Prostate gland (tissue), 2 donors: ENCODE results near the gene FRMPD4. TPM values are rescaled to one million over a fixed set of nuclear protein-coding genes. Genes with fewer than 3 reads are reported as not detected.

ENCODE experiments used
- DNase-seq: peaks from one replicate; pipeline ENCODE4 v3.0.0-alpha.2; 2019; ENCODE audit warnings: low spot score
- H3K27ac ChIP-seq, 2 donors: fragments of 200-600 bp; sonication (generic); 2 replicates each; pipeline ENCODE4 v1.5.1; 2017 to 2019
- H3K27me3 ChIP-seq: fragments of 200-600 bp; sonication (generic); replicated peaks from 2 replicates; pipeline ENCODE4 v1.5.1; 2019; ENCODE audit not compliant: insufficient read depth
- H3K36me3 ChIP-seq, 2 donors: fragments of 200-600 bp; sonication (generic); 1 replicate in 1 of 2; 2 replicates in 1 of 2; pipeline versions ENCODE4 v1.5.1 to v1.8.1; 2017 to 2019
- H3K4me1 ChIP-seq: fragments of 200-600 bp; sonication (generic); replicated peaks from 2 replicates; pipeline ENCODE4 v1.5.1; 2019
- H3K4me3 ChIP-seq, 2 donors: fragments of 200-600 bp; sonication (generic); 2 replicates each; pipeline ENCODE4 v1.5.1; 2017 to 2019
- H3K9me3 ChIP-seq: fragments of 200-600 bp; sonication (generic); 2 replicates; pipeline ENCODE4 v1.5.1; 2017
- POLR2A ChIP-seq: fragments of 450-650 bp; IDR thresholded peaks from one replicate; pipeline ENCODE4 v1.6.1; 2016; ENCODE audit warnings: antibody characterized with exemption, mild to moderate bottlenecking
- POLR2AphosphoS5 ChIP-seq: sonication (generic); formaldehyde crosslinking; IDR thresholded peaks from one replicate; pipeline ENCODE4 v1.6.1; 2017; ENCODE audit warnings: antibody characterized with exemption
- WGBS: methylation state at CpG from one replicate; pipeline ENCODE4 v1.1.5; 2018; 5-methylcytosine and 5-hydroxymethylcytosine counted together
- intact Hi-C: fragments of 100-400 bp; cut with DNase I; formaldehyde crosslinking; loops from one replicate; pipeline ENCODE4 v1.14.2; 2022
- total RNA-seq, 2 donors: library from RNA; depleted of rRNA; stranded (reverse); fragments of >200 nt; gene quantifications; one replicate each; pipeline ENCODE4 v1.1.0, GENCODE V29; 2016
- TF ChIP-seq, protein P1 (sequence below), 4 experiments: fragments of 200-600 bp in 2 of 4; fragments of 450-650 bp in 2 of 4; sonication (generic) in 2 of 4; IDR thresholded peaks; 1 replicate in 3 of 4; 2 replicates in 1 of 4; pipeline ENCODE4 v1.5.1; 2016 to 2019; ENCODE audit warnings: antibody characterized with exemption in 4 of 4, mild to moderate bottlenecking in 2 of 4, moderate library complexity in 2 of 4

Gene FRMPD4
- total RNA-seq, 2 donors from 2014 or later: 0.09 to 1.2 TPM

- Histone ChIP-seq H3K4me1 (no peaks in the 10 kb centered on the region), H3K9me3 (no peaks in the 10 kb centered on the region), H3K27me3 (no peaks in the 10 kb centered on the region), H3K36me3 (no peaks in the 10 kb centered on the region), H3K4me3 (no peak overlapping the region), H3K27ac (no peak overlapping the region)
- DNase-seq: no peak
- WGBS: 75% methylated on average over 2 of the region's 2 CpGs
- no peak for TF ChIP-seq POLR2A
- TF ChIP-seq, protein P1, sequence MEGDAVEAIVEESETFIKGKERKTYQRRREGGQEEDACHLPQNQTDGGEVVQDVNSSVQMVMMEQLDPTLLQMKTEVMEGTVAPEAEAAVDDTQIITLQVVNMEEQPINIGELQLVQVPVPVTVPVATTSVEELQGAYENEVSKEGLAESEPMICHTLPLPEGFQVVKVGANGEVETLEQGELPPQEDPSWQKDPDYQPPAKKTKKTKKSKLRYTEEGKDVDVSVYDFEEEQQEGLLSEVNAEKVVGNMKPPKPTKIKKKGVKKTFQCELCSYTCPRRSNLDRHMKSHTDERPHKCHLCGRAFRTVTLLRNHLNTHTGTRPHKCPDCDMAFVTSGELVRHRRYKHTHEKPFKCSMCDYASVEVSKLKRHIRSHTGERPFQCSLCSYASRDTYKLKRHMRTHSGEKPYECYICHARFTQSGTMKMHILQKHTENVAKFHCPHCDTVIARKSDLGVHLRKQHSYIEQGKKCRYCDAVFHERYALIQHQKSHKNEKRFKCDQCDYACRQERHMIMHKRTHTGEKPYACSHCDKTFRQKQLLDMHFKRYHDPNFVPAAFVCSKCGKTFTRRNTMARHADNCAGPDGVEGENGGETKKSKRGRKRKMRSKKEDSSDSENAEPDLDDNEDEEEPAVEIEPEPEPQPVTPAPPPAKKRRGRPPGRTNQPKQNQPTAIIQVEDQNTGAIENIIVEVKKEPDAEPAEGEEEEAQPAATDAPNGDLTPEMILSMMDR (IDR thresholded peaks at IDR 0.05): no peak
- no peak for TF ChIP-seq POLR2AphosphoS5
- intact Hi-C loops: no loop called here
Measured at GRCh38 chrX:12236156-12236555, 97.9 kb downstream of the FRMPD4 start.

GRCh38 chrX:12237131-12237530 lies 98.9 kb downstream of the FRMPD4 start:
- no peak overlapping the region for H3K27ac ChIP-seq
- TF ChIP-seq, protein P1 (IDR thresholded peaks at IDR 0.05): no peak
- no peak for TF ChIP-seq POLR2A
- TF ChIP-seq POLR2AphosphoS5: no peak
- DNase-seq: no peak
- no peaks in the 10 kb centered on the region for H3K4me1 ChIP-seq
- no peaks in the 10 kb centered on the region for H3K27me3 ChIP-seq
- no peak overlapping the region for H3K4me3 ChIP-seq
- H3K9me3 ChIP-seq: no peaks in the 10 kb centered on the region
- intact Hi-C loops: no loop called here
- no peaks in the 10 kb centered on the region for H3K36me3 ChIP-seq

DNA sequence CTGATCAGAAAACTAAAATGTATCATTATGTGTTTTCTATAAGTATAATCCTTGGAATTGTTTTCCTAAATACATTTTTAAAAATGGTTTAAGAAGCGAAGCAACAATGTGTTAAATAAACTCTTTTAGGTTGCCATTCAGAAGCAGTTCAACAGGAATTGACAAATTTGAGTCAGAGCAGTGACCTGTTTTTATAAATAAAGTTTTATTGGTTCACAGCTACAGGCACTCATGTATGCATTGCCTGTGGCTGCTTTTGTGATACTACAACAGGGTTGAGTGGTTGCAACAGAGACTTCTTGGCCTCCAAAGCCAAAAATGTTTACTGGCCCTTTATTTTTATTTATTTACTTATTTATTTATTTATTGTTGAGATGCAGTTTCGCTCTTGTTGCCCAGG lies 99.5 kb downstream of the FRMPD4 start:
- DNase-seq: no peak
- TF ChIP-seq POLR2A: no peak
- TF ChIP-seq POLR2AphosphoS5: no peak
- TF ChIP-seq, protein P1 (IDR thresholded peaks at IDR 0.05): no peak
- Histone ChIP-seq H3K4me3 (no peak overlapping the region), H3K27ac (no peak overlapping the region), H3K27me3 (no peaks in the 10 kb centered on the region), H3K36me3 (no peaks in the 10 kb centered on the region), H3K4me1 (no peaks in the 10 kb centered on the region), H3K9me3 (no peaks in the 10 kb centered on the region)
- intact Hi-C loops: no loop called here
- WGBS: 98% methylated on average over 2 of the region's 2 CpGs

- H3K4me1 ChIP-seq: no peaks in the 10 kb centered on the region
- H3K27ac ChIP-seq: no peak overlapping the region
- H3K36me3 ChIP-seq: no peaks in the 10 kb centered on the region
- 77% methylated on average over 4 of the region's 5 CpGs for WGBS
- no peak overlapping the region for H3K4me3 ChIP-seq
- H3K9me3 ChIP-seq: no peaks in the 10 kb centered on the region
- TF ChIP-seq, protein P1 (IDR thresholded peaks at IDR 0.05): no peak
- no peak for TF ChIP-seq POLR2AphosphoS5
- no peak for TF ChIP-seq POLR2A
- no peaks in the 10 kb centered on the region for H3K27me3 ChIP-seq
- DNase-seq: no peak
- intact Hi-C loops: no loop called here
Measured at GRCh38 chrX:12239356-12240082, 101.2 kb downstream of the FRMPD4 start.

DNA sequence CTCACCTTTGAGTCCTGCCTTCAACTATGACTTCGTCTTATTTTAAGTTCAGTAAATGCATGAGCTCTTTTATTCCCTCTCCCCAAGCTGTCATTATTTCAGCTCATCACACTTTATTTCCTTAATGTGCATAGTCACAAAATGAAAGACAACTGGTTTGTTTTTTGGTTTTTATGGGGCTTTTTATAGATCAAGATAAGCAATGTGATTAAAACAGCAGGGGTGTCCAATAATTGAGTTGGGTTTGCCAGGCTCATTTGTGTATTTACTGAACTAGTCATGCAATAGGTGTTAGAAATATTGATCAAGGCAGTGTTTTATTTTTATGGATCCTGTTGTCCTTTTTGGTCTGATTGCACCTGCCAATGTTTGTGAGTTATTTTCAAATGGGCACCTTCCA lies 102.2 kb downstream of the FRMPD4 start:
- no peaks in the 10 kb centered on the region for H3K36me3 ChIP-seq
- intact Hi-C loops: no loop called here
- H3K4me1 ChIP-seq: no peaks in the 10 kb centered on the region
- 38% methylated on average over 1 of the region's 1 CpG for whole genome bisulfite sequencing
- no peak overlapping the region for H3K27ac ChIP-seq
- no peak overlapping the region for H3K4me3 ChIP-seq
- no peaks in the 10 kb centered on the region for H3K27me3 ChIP-seq
- no peak for DNase-seq
- no peaks in the 10 kb centered on the region for H3K9me3 ChIP-seq
- TF ChIP-seq, protein P1 (IDR thresholded peaks at IDR 0.05): no peak
- TF ChIP-seq POLR2AphosphoS5 (no peak), POLR2A (no peak)
